Hepatocyte (in vitro differentiated cells): ENCODE data around the gene MAST4.

Experiments
- EZH2 ChIP-seq: fragments of 200-600 bp; sonication (generic); IDR thresholded peaks from 2 replicates; pipeline ENCODE4 v1.6.1; 2016; ENCODE audit warnings: antibody characterized with exemption, mild to moderate bottlenecking, borderline replicate concordance
- TF ChIP-seq, protein P1 (sequence below): fragments of 200-600 bp; sonication (generic); IDR thresholded peaks from 2 replicates; pipeline ENCODE4 v1.5.1; 2016; ENCODE audit warnings: antibody characterized with exemption, mild to moderate bottlenecking; ENCODE audit not compliant: poor library complexity

DNA sequence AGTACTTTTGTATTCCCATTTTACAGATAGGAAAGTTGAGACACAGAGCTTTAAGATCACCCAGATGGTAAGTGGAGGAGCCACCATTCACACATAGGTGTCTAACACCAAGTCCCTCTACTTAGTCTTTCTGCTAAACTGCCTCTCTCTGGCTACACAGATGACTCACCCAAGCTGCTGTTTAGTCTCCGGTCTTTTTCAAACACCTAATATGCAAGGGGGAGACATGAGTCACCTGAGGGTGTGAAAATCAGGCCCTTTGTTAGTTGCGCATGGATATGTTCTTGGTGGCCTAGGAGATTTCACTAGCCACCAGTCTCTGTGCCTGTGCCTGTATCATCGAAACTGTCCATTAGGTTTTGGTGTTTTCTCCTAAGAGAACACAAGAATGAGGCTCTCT is 117.8 kb downstream of the MAST4 start:
- TF ChIP-seq, protein P1, sequence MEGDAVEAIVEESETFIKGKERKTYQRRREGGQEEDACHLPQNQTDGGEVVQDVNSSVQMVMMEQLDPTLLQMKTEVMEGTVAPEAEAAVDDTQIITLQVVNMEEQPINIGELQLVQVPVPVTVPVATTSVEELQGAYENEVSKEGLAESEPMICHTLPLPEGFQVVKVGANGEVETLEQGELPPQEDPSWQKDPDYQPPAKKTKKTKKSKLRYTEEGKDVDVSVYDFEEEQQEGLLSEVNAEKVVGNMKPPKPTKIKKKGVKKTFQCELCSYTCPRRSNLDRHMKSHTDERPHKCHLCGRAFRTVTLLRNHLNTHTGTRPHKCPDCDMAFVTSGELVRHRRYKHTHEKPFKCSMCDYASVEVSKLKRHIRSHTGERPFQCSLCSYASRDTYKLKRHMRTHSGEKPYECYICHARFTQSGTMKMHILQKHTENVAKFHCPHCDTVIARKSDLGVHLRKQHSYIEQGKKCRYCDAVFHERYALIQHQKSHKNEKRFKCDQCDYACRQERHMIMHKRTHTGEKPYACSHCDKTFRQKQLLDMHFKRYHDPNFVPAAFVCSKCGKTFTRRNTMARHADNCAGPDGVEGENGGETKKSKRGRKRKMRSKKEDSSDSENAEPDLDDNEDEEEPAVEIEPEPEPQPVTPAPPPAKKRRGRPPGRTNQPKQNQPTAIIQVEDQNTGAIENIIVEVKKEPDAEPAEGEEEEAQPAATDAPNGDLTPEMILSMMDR = no peak
- no peak for TF ChIP-seq EZH2
